Suppressor macrophage treated with lipopolysaccharide for 4 hours (primary cell): Measurements from ENCODE around the gene ARL4A.
"Not testable (repeated sequence)": the region's sequence is repeated elsewhere in the genome, so short reads cannot be mapped to it uniquely, and the experiment has no call there.

Source experiments
- DNase-seq: peaks from one replicate; pipeline ENCODE4 v3.0.0-alpha.2; 2020

ARL4A gene, protein sequence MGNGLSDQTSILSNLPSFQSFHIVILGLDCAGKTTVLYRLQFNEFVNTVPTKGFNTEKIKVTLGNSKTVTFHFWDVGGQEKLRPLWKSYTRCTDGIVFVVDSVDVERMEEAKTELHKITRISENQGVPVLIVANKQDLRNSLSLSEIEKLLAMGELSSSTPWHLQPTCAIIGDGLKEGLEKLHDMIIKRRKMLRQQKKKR

DNA sequence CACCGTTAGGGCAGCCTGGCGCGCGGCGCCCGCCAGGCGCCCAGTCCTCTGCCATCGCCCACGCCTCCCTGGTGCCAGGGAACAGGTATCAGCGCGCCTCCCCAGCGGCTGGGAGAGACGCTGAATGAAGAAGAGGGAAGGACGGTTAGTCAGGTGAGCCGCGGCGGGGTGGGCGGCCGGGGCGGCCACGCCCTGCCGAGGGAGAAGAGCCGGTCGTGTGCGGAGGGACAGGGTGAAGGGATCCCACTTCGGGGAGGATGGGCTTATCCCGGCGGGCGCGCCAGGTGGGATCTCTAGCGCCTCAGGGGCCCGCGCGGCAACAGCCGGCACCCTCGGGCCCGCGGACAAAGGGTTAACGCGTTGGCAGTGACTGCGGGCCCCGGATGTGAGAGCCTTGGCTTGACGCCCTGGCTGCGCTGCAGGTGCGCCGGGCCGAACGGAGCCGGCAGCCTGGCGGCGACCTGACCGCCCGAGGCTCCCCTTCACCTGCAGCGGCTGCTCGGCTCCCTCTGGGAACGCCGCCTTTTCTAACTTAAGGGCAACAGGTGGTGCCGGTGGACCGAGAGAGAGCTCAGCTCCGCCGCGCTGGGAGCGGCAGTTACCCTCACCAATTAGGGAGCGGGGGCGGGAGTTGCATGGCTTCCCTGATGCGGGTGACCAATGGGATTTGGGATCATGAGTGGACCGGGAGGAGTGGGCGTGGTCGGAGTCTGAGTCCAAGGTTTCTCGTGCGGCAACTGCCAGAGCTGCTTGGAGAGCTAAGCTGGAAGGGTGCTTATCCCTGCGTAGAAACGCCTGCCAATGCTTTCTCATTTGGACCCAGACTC lies at the start of gene ARL4A:
Gene ARL4A (plus strand): TSS at position 743 of the 827 bp plus-strand sequence. CDS start 622 bp downstream, outside the sequence.
- peak; percentile 99 for DNase-seq

DNA sequence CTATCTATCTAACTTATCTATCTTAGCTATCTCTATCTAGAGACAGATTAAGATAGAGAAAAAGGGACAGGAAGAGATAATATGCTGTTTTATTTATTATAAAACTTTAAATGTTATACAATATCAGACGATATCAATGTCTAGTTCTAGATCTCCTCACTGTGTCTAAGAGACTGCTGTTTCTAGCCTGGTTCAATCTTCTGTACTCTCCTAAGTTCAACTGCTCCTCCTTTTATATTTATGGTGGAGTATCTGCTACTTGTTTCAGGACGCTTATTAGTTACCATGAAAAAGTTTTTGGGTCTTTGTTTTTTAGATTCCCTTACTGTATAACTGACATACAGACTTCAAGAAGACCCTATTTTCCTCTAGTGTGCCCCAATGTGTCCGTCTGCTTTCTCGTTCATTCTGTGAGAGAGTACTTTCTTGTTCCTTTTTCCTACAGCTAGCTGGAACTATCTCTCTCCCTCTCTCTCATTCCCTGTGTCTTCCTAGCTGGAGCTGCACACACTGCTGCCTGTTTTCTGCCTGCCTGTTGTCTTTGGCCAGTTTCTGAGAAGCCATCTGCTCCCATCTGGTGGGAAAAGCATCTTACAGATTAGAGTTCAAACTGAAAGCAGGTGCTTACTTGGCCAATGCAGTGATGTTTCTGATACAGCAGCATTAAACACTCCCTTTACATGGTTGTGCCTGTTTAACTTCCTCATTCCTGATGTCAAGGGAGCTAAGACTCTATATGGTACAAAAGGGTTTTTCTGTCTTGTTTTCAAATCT lies 49.4 kb upstream of the ARL4A start:
- peak; percentile 42 for DNase-seq

DNA sequence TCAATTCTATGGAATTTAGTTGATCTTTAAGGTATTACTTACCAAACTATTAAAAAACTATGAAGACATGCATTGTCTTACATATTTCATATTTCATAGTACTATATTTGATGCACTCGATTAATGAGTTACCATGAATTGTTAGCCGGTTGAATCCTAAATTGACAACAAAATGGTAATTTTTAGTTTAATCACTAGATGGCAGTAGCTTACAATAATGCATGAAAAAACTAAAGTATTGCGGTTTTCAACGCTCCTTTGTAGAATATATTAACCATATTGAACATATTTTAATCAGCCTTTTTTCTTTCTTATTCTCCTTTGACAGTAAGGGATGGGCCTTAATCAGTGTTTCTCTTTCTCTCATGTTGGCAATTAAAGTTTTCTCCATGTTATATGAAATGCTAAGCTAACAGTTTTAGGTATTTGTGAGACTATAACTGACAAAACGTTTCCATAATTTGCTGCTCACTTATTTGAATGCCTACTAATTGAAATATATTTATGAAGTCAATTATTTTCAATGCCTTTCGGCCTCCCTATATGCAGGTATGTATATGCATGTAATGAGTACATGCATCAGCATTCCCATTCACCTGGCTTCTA lies 48.5 kb upstream of the ARL4A start:
- peak; percentile 72 for DNase-seq

DNA sequence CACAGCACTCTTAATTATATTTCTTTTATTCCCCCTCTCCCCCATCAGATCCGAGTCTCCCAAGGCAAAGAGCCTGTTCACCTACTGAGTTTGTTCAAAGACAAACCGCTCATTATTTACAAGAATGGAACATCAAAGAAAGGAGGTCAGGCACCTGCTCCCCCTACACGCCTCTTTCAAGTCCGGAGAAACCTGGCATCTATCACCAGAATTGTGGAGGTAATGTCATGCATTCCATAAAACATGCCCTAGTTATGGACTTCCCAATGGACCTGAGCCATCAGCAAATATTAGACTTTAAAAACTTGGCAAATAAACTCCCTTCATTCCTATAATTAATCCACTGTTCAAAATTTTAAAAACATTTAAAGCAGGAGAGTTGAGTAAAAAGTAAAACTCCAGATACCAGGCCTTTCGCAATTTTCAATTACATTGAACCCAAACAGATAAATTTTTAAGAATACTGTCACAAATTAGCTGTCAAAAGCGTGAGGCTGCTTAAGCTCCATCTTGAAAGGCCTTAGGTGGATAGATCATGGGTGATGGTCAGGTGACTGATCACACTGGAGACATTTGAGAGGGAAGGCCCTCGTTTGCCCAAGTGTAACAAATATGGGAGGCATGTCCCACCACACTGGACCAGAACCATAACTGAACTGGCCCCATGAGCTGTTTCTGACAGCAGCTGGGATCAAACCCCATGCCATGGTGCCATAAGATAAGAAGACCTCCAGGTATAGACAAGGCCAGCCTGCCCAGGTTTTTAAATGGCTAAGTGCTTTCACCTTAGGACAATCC lies 46.9 kb upstream of the ARL4A start:
- no peak for DNase-seq

DNA sequence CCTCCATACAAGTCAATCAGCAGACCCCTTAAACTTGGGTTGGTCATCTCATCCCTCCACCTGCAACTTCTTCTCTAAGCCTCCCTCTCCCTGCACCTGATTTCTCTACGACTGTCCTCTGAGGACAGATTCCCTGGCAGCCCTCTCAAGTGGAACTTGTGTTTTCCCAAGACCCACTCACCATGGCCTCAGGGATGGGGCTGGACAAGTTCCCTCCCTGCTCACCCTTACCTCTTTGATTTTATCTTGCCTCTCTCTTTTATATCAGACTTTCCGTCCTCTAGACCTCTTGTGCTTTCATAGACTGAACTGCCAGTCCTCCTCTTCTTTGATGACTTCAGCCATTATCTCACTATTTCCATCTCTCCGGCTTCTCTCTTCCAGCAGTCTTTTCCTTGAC lies 46.2 kb upstream of the ARL4A start:
- DNase-seq = no peak

DNA sequence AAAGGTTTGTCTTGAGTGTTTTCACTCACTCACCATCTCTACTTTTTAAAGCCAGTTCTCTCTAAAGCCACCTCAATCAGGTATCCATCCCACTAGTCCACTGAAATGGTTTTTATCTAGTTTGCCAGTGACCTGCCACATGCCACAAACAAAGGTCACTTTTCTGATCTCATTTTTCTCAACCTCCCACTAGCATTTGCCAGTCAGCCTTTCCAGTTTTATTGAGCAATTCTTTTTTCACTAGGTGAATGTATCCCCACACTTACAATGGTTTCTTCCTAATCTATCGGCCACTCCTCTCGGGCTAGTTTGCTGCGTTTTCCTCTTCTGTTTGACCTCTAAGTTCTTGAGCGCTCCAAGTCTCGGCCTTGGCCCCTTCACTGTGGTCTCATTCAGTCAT lies 44.9 kb upstream of the ARL4A start:
- DNase-seq = peak; percentile 5

DNA sequence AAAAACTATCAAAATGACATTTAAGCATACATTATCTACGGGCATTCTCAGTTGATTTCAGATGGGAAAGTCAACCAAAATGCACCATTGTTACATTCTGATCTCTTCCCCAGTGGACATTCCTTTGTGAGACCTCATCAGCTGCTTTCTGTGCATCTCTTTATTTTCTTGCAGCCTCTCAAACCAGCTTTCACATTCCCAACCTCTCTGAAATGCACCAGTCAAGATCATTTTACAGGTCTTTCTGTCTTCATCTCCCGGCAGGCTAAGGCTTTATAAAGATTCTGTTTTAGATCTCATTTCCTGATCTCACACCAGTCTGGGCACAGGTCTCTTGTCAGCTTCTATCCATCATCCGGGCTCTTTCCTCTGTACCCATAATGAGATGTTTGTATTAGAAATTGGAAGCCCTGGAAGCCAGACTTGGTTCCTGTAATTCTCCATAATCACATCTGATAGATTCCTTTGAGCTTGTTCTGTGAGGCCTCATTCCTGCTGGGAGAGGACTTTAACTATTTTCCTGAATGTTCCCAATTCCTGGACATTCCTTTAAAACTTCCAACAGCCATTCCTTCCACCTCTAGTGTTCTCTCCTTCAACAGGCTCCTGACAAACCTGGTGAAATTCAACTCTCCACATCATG lies 44.3 kb upstream of the ARL4A start:
- DNase-seq = no peak

DNA sequence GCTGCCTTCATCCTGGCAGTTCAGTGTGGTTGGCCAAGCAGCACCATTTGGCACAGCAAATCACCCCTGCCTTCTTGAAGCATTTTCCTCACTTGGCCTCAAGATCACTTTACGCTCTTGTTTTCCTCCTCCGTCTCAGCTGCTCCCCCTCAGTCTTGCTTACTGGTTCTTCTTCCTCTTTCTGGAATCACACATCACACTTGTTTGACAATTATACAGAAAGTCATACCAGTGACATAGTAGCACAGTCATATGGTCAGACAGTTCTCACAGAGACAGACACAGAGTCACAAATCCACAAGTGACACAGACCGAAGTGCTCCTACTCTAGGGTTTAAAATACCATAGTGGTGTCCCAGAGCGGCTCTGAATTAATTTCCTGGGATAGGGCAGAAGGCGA lies 43.8 kb upstream of the ARL4A start:
- peak; percentile 77 for DNase-seq

DNA sequence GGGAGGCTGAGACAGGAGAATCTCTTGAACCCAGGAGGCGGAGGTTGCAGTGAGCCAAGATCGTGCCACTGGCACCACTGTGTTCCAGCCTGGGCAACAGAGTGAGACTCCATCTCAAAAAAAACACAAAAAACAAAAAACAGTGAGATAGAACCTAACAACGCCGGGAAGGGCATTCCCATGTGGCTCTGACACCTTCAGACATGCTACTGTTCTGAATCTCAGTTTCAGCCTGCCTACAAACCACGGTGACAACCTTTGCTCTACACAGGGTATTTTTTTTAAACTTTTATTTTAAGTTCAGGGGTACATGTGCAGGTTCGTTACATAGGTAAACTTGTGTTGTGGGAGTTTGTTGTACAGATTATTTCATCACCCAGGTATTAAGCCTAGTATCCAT lies 42.2 kb upstream of the ARL4A start:
- not testable (repeated sequence) for DNase-seq

DNA sequence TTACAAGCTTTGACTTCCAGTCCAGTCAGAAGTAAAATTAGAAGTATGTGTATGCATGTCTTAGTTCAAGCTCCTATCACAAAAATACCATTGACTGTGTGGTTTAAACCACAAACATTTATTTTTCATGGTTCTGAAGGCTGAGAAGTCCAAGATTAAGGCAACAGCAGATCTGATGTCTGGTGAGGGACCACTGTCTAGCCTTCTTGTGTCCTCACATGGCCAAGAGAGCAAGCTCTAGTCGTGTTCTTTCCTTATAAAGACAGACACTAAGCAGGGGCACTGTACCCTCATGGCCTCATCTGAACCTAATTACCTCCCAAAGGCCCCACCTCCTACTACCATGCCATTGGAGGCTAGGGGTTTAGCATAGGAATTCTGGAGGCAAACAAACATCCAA lies 41.3 kb upstream of the ARL4A start:
- no peak for DNase-seq

DNA sequence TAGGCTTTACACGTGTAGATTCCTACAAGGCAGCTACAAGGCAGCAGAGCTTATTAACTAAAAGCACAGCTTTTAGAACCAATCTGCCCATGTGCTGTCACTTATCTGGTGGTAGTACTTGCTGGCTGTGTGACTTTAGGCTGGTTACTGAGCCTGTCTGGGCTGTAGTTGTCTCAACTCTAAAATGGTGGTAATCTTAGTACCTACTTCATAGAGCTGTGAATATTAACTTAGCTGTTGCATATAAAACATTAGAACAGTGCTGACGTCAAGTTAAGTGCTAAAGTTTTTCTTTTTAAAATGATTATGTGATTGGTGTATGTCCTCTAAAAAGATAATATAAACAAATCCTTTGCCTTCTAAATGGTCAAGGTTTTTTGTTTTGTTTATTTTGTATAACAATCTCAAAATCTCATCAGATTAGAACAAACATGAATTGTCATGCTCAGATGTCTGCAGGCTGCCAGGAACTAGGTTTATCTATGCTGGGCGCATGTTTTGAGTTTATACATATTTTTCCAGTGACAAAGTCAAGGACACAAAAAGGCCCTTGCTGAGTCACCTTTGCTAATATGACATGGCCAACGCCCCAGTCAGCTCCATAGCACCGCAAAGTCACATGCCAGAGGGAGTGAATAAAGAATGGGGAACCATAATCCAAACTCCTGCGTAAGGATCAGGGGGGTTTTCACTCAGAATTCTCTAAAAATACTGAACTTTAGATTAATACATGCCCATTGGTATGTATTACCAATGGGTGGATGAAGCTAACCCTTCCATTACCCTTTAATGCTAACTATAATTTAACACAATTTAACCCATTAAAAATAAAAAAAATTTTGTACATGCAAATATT lies 39.8 kb upstream of the ARL4A start:
- DNase-seq = peak; percentile 44

DNA sequence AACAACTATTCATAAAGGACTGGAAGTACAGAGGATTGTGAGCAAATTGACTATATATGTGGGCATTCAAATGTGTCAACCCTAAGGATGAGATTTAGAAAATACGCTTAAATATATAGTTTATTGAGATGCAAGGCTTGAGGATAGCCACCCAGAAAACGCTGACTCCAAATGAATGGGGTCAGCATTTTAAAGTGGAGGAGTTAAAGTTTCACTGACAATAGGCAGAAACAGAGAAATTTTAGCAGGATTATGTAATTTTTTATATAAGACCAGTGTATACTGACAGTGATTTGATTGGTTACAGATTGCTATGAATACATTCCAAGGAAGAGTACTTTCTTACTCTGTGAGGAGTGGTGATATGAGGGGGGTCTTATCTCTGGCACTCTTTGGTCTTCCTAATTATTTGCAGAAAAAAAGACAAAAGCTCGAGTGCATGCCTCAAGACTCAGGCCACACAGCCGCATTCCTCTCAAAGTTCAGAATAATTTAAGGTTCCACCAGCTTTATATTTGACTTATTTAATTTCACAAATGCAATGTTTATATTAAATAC lies 38.6 kb upstream of the ARL4A start:
- no peak for DNase-seq

DNA sequence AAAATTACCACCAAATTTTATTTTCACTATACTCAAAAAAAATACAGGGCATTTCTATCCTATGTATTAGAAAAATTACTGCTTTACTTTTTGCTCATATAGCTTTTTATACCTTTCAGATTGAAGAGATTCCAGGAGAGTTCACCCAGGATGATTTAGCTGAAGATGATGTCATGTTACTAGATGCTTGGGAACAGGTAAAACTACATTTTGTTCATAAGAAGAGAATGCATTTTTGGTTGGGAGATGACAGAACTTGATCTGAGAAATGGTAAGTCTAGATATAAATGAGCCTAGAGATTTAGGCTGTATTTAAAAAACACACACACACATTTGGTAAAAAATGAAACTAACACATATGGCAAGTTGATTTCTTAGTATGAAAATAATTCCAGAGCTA lies 38.1 kb upstream of the ARL4A start:
- no peak for DNase-seq

DNA sequence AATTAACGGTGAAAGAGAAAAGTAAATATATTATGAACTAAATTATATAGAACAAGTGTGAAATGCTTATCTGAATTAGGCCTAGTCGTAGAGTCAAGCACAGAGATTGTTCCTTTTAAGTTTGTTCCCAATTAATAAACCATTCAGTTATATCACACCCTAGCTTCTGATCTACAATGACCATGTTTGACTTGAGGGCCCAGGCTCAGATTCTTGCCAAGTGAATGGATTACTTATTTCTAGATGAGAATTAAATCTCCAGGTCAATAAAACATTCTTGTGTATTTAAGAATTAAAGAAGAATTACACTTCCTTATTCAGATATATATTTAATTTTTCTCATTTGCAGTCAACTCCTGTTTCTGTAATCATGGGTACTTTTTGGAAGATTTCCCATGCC lies 37.4 kb upstream of the ARL4A start:
- no peak for DNase-seq

DNA sequence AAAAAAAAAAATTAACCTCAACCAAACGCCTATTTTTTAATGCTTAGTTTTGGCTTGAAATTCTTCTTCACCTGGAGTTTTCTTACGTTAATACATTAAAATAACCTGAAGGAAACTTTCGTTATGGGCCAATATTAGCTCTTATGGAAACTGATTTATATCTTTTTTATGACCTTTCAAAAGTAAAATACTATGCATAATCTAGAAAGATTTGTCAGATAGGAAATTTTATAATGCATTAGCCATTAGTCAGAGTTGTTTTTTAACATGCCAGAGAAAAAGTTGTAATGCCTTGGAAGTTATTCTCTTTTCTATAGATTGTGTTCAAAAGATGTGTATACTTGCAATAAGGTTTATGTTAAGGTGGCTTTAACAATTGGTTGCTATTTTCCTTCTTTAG lies 34.3 kb upstream of the ARL4A start:
- no peak for DNase-seq

DNA sequence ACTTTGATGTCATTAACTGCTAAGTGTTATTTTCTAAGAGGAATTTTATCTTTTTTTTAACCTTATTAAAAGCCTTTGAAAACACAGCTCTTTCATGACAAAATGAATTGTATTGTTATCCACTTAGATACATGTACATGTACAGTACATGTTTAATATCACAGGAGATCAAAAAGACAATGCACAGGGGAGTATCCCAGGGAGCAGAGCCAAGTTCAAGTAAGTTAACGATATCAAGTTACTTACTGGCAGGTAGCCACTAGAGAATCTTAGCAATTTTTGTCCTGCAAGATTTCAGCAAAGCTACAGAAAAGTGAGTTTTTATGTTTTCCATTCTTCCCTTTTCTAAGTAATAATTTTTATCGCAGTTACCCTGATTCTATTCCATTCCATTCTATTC lies 33.9 kb upstream of the ARL4A start:
- no peak for DNase-seq

DNA sequence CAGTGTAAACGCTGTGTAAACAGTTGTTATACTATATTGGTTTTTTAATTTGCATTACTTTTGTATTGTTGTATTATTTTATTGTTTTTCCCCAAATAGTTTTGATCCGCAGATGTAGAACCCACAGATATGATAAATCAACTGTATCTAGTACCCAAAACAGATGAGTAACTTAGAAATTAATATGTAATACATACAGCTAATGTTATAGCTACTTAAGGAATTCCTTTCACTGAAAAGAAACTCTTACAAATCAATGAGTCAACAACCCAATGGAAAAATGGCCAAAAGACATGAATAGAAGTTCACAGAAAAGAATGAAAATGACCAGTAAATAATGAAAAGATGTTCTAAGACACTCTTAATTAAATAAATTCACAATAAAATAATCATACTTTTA lies 32.3 kb upstream of the ARL4A start:
- DNase-seq = no peak

DNA sequence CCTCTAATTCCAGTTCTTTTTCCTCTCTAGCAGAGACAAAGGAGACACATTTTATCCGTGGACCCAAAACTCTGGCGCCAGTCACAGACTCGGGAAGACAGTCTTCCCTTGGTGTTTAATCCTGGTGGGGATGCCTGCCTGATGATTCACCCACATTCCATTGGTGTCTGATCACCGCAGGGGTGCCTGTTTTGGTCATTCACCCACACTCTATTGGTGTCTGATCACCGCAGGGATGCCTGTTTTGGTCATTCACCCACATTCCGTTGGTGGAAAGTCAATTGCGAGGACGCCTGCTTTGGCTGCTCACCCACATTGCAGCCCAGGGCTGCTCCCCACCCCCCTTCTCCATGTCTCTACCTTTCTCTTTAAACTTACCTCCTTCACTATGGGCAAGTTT lies 27.0 kb upstream of the ARL4A start:
- not testable (repeated sequence) for DNase-seq

DNA sequence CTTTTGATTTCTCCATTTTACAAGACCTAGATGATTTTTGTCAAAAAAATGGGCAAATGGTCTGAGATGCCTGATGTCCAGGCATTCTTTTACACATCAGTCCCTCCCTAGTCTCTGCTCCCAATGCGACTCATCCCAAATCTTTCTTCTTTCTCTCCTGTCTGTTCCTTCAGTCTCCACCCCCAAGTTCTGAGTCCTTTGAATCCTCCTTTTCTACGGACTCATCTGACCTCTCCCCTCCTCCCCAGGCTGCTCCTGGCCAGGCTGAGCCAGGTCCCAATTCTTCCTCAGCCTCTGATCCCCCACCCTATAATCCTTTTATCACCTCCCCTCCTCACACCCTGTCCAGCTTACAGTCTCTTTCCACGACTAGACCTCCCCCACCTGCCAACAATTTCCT lies 26.4 kb upstream of the ARL4A start:
- DNase-seq = not testable (repeated sequence)

DNA sequence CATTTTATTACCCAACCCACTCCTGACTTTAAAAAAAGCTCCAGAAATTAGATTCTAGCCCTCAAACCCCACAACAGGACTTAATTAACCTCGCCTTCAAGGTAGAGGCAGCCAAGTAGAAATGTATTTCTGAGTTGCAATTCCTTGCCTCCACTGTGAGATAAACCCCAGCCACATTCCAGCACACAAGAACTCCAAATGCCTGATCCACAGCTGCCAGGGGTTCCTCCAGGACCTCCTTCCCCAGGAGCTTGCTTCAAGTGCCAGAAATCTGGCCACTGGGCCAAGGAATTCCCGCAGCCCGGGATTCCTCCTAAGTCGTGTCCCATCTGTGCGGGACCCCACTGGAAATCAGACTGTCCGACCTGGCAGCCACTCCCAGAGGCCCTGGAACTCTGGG lies 25.9 kb upstream of the ARL4A start:
- DNase-seq = no peak
